PFSK-1 (cell line): ENCODE data around the gene NEGR1.

Experiments
- FOXP2 ChIP-seq: optimal IDR thresholded peaks from 2 replicates; pipeline ENCODE3; 2011; ENCODE audit warnings: borderline replicate concordance, control low read depth, inconsistent platforms; ENCODE audit not compliant: insufficient read depth; ENCODE audit errors: extremely low read length, extremely low read depth
- POLR2AphosphoS5 ChIP-seq: IDR thresholded peaks from 2 replicates; pipeline ENCODE4 v1.6.1; 2012; ENCODE audit warnings: low read depth, mild to moderate bottlenecking, control low read depth, low read length, moderate library complexity
- REST ChIP-seq, 2 experiments: IDR thresholded peaks; 2 replicates each; pipeline versions ENCODE4 v1.6.1 to v1.8.0; 2011 to 2012; ENCODE audit warnings: low read depth in 2 of 2, low read length in 2 of 2, control low read depth in 1 of 2, inconsistent platforms in 1 of 2, mild to moderate bottlenecking in 1 of 2, moderate library complexity in 1 of 2; ENCODE audit not compliant: insufficient read depth in 1 of 2
- SIN3A ChIP-seq: IDR thresholded peaks from 2 replicates; pipeline ENCODE4 v1.6.1; 2012; ENCODE audit warnings: mild to moderate bottlenecking, low read length, moderate library complexity, borderline replicate concordance; ENCODE audit not compliant: insufficient read depth
- TAF1 ChIP-seq: IDR thresholded peaks from 2 replicates; pipeline ENCODE4 v1.6.1; 2012; ENCODE audit warnings: low read length, control low read depth, borderline replicate concordance; ENCODE audit not compliant: insufficient read depth

NEGR1 gene

GRCh38 chr1:72119491-72119890, 162.8 kb downstream of the NEGR1 start:
- no peak for TF ChIP-seq REST (IDR thresholded peaks at IDR 0.05; ENCODE audit: insufficient read depth in 1 of 2, low read depth in 2 of 2, low read length in 2 of 2)
- TF ChIP-seq SIN3A = no peak
- TF ChIP-seq TAF1 = no peak
- no peak for TF ChIP-seq FOXP2
- TF ChIP-seq POLR2AphosphoS5 = no peak

GRCh38 chr1:72117621-72118020, 164.7 kb downstream of the NEGR1 start:
- TF ChIP-seq TAF1 (no peak), FOXP2 (no peak), REST (IDR thresholded peaks at IDR 0.05; ENCODE audit: insufficient read depth in 1 of 2, low read depth in 2 of 2, low read length in 2 of 2) (no peak), SIN3A (no peak), POLR2AphosphoS5 (no peak)

GRCh38 chr1:72115290-72115689, 167.0 kb downstream of the NEGR1 start:
- TF ChIP-seq SIN3A (no peak), TAF1 (no peak), REST (IDR thresholded peaks at IDR 0.05; ENCODE audit: insufficient read depth in 1 of 2, low read depth in 2 of 2, low read length in 2 of 2) (no peak), POLR2AphosphoS5 (no peak), FOXP2 (no peak)

GRCh38 chr1:72111662-72112061, 170.7 kb downstream of the NEGR1 start:
- no peak for TF ChIP-seq SIN3A
- TF ChIP-seq TAF1 = no peak
- TF ChIP-seq POLR2AphosphoS5 = no peak
- TF ChIP-seq FOXP2 = no peak
- TF ChIP-seq REST (IDR thresholded peaks at IDR 0.05; ENCODE audit: insufficient read depth in 1 of 2, low read depth in 2 of 2, low read length in 2 of 2) = no peak

- no peak for TF ChIP-seq REST (IDR thresholded peaks at IDR 0.05; ENCODE audit: insufficient read depth in 1 of 2, low read depth in 2 of 2, low read length in 2 of 2)
- no peak for TF ChIP-seq FOXP2
- no peak for TF ChIP-seq SIN3A
- no peak for TF ChIP-seq POLR2AphosphoS5
- no peak for TF ChIP-seq TAF1
Observed at GRCh38 chr1:72109916-72110315, 172.4 kb downstream of the NEGR1 start.
